Kidney (tissue), 14 donors: ENCODE results near the gene PDE4D. TPM values are rescaled to one million over a fixed set of nuclear protein-coding genes. Genes with fewer than 3 reads are reported as not detected.

ENCODE experiments used
- DNase-seq, 5 donors: peaks; one replicate each; pipeline ENCODE4 v3.0.0-alpha.2; 2013 to 2020
- FAIRE-seq: peaks from 2 replicates; lab custom pipeline; 2012; peaks lifted over from hg19 to GRCh38; lab: Jason Lieb, UNC
- H3K27ac ChIP-seq, 2 donors: one replicate each; pipeline ENCODE4 v1.7.0; 2013; ENCODE audit warnings: low read depth in 2 of 2, low read length in 2 of 2, inconsistent platforms in 1 of 2
- H3K27me3 ChIP-seq: one replicate; pipeline ENCODE4 v1.7.1; 2013; ENCODE audit warnings: low read length, inconsistent platforms; ENCODE audit not compliant: control insufficient read depth, insufficient read depth
- H3K36me3 ChIP-seq, 3 donors: one replicate each; pipeline versions ENCODE4 v1.7.0 to v1.7.1; 2013; ENCODE audit warnings: low read length in 3 of 3, control low read depth in 1 of 3, inconsistent platforms in 1 of 3; ENCODE audit not compliant: insufficient read depth in 3 of 3, control insufficient read depth in 2 of 3
- H3K4me1 ChIP-seq, 3 donors: one replicate each; pipeline versions ENCODE4 v1.7.0 to v1.7.1; 2013; ENCODE audit warnings: low read length in 3 of 3, inconsistent platforms in 1 of 3, low read depth in 1 of 3; ENCODE audit not compliant: control insufficient read depth in 2 of 3, insufficient read depth in 2 of 3
- H3K4me3 ChIP-seq, 3 donors: one replicate each; pipeline versions ENCODE4 v1.7.0 to v1.8.1; 2013; ENCODE audit warnings: low read length in 3 of 3, control low read depth in 1 of 3, inconsistent platforms in 1 of 3
- H3K9ac ChIP-seq, 3 donors: one replicate each; pipeline versions ENCODE4 v1.7.0 to v1.7.1; 2013; ENCODE audit warnings: low read length in 3 of 3, control low read depth in 1 of 3, inconsistent platforms in 1 of 3
- H3K9me3 ChIP-seq, 3 donors: one replicate each; pipeline versions ENCODE4 v1.7.0 to v1.7.1; 2013; ENCODE audit warnings: low read length in 3 of 3, control low read depth in 1 of 3, inconsistent platforms in 1 of 3; ENCODE audit not compliant: control insufficient read depth in 2 of 3, insufficient read depth in 1 of 3
- CTCF ChIP-seq: IDR thresholded peaks from 3 replicates; pipeline ENCODE4 v1.5.1; 2012; ENCODE audit warnings: mild to moderate bottlenecking, moderate library complexity, borderline replicate concordance; ENCODE audit not compliant: insufficient read depth; ENCODE audit errors: extremely low read depth
- intact Hi-C: fragments of 100-400 bp; cut with DNase I; formaldehyde crosslinking; loops from one replicate; pipeline ENCODE4 v1.11.1; 2022
- polyA plus RNA-seq: library from polyadenylated mRNA; stranded (reverse); fragments of 350-450 nt; fragmentation: Illumina TruSeq; extraction: RNeasy Lipid Tissue Mini Kit (QIAGEN cat#74804); gene quantifications from one replicate; pipeline ENCODE4 v1.2.3, GENCODE V29; 2014; ENCODE audit warnings: low read depth, low replicate concordance; ENCODE audit not compliant: insufficient read depth
- total RNA-seq: library from RNA; stranded (reverse); fragmentation: NEBNext Ultra II Directional; extraction: Animal tissue kit (Norgen Biotek cat#: 25700); gene quantifications from one replicate; pipeline ENCODE4 v1.2.1, GENCODE V29; 2021
- donor health status: control.
- donor health status: control.
- donor health status: control.
- donor health status: control.
- donor health status: control.
- donor health status: DM: yes; HTN: yes; CAD: no.
- donor health status: Normal renal cell carcinoma (clear cell type).

Gene PDE4D
- total and polyA plus RNA-seq, 2 donors from 2014 or later: 9.2 to 78.9 TPM

DNA sequence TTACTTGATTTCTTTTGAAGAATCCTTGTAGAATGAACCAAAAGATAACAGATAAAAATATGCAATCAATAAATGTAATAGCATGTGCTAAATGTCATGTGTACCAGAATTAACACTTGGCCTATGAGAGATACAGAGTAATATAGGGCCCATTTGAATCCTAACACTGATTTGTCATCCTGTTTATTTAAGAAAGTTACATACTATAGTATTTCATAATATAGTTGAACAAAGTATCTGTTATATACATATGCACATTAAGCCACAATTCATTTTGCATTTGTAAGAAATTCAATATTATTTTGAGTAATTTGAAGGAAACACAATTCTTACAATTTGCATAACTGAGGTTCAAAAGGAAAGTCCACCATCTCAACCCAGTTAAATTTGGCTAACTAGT lies 389.5 kb downstream of the PDE4D start:
- no peak overlapping the region for H3K4me3 ChIP-seq
- intact Hi-C loops: no loop called here
- no peaks in the 10 kb centered on the region for H3K27me3 ChIP-seq
- FAIRE-seq (no peak), DNase-seq (no peak)
- H3K27ac ChIP-seq: no peak overlapping the region
- no peak overlapping the region for H3K9ac ChIP-seq
- no peaks in the 10 kb centered on the region for H3K36me3 ChIP-seq
- TF ChIP-seq CTCF: no peak
- no peaks in the 10 kb centered on the region for H3K4me1 ChIP-seq
- H3K9me3 ChIP-seq: no peaks in the 10 kb centered on the region

GRCh38 chr5:59503220-59503619 lies 390.3 kb downstream of the PDE4D start:
- intact Hi-C loops: no loop called here
- FAIRE-seq: no peak

GRCh38 chr5:59501316-59501715 lies 392.2 kb downstream of the PDE4D start:
- no peak overlapping the region for H3K4me3 ChIP-seq
- intact Hi-C loops: no loop called here
- no peak overlapping the region for H3K27ac ChIP-seq
- H3K4me1 ChIP-seq: no peaks in the 10 kb centered on the region
- FAIRE-seq (no peak), DNase-seq (no peak)
- H3K36me3 ChIP-seq: no peaks in the 10 kb centered on the region
- H3K9me3 ChIP-seq: no peaks in the 10 kb centered on the region
- H3K27me3 ChIP-seq: no peaks in the 10 kb centered on the region
- TF ChIP-seq CTCF: no peak
- no peak overlapping the region for H3K9ac ChIP-seq

More at GRCh38 chr5:59503220-59503619, 390.3 kb downstream of the PDE4D start:
- no peaks in the 10 kb centered on the region for H3K9me3 ChIP-seq
- H3K4me1 ChIP-seq: no peaks in the 10 kb centered on the region
- H3K4me3 ChIP-seq: no peak overlapping the region
- H3K27ac ChIP-seq: no peak overlapping the region
- no peaks in the 10 kb centered on the region for H3K36me3 ChIP-seq
- no peak overlapping the region for H3K9ac ChIP-seq
- DNase-seq: peak in 1 of 5 donors; percentile 31
- no peak for TF ChIP-seq CTCF
- H3K27me3 ChIP-seq: no peaks in the 10 kb centered on the region

GRCh38 chr5:59500014-59500413 lies 393.5 kb downstream of the PDE4D start:
- FAIRE-seq (no peak), DNase-seq (no peak)
- H3K9me3 ChIP-seq: no peaks in the 10 kb centered on the region
- no peak overlapping the region for H3K4me3 ChIP-seq
- no peaks in the 10 kb centered on the region for H3K27me3 ChIP-seq
- H3K9ac ChIP-seq: no peak overlapping the region
- intact Hi-C loops: no loop called here
- H3K36me3 ChIP-seq: peaks cover 0 to 2% (median 0%) of the 10 kb centered on the region in 3 donors
- no peaks in the 10 kb centered on the region for H3K4me1 ChIP-seq
- H3K27ac ChIP-seq: no peak overlapping the region
- no peak for TF ChIP-seq CTCF
